ENCODE measurements around the gene CAPZB. TPM values are rescaled to one million over a fixed set of nuclear protein-coding genes. Genes with fewer than 3 reads are reported as not detected.

The CAPZB gene
- total RNA-seq, 1 donor from 2014 or later = 403 TPM

- no peak overlapping the region for H3K4me3 Mint-ChIP-seq (ENCODE audit: unreplicated experiment)
- H3K9me3 Mint-ChIP-seq (ENCODE audit: unreplicated experiment) = no peaks in the 10 kb centered on the region
- peaks cover 54% of the 10 kb centered on the region for H3K36me3 Mint-ChIP-seq (ENCODE audit: unreplicated experiment)
- peaks cover 30% of the 10 kb centered on the region for H3K4me1 Mint-ChIP-seq (ENCODE audit: unreplicated experiment)
- no peak for DNase-seq (ENCODE audit: extremely low spot score, unreplicated experiment)
- H3K27ac Mint-ChIP-seq (ENCODE audit: unreplicated experiment) = no peak overlapping the region
- no peaks in the 10 kb centered on the region for H3K27me3 Mint-ChIP-seq (ENCODE audit: unreplicated experiment)
- no peak for TF ChIP-seq CTCF (IDR thresholded peaks at IDR 0.05)
These were observed 132.5 kb downstream of the CAPZB start for GRCh38 chr1:19352839-19353238.

- H3K27ac Mint-ChIP-seq (ENCODE audit: unreplicated experiment) = no peak overlapping the region
These were observed 133.5 kb downstream of the CAPZB start for GRCh38 chr1:19351873-19352272.

GRCh38 chr1:19350566-19350965 lies 134.8 kb downstream of the CAPZB start:
- Mint-ChIP-seq H3K4me1 (ENCODE audit: unreplicated experiment) (peaks cover 13% of the 10 kb centered on the region), H3K36me3 (ENCODE audit: unreplicated experiment) (peaks cover 43% of the 10 kb centered on the region), H3K27ac (ENCODE audit: unreplicated experiment) (peak overlapping the region; percentile 8), H3K4me3 (ENCODE audit: unreplicated experiment) (no peak overlapping the region), H3K9me3 (ENCODE audit: unreplicated experiment) (no peaks in the 10 kb centered on the region), H3K27me3 (ENCODE audit: unreplicated experiment) (no peaks in the 10 kb centered on the region)
- no peak for TF ChIP-seq CTCF (IDR thresholded peaks at IDR 0.05)
- no peak for DNase-seq (ENCODE audit: extremely low spot score, unreplicated experiment)

More at GRCh38 chr1:19351873-19352272, 133.5 kb downstream of the CAPZB start:
- DNase-seq (ENCODE audit: extremely low spot score, unreplicated experiment) = no peak
- Mint-ChIP-seq H3K9me3 (ENCODE audit: unreplicated experiment) (no peaks in the 10 kb centered on the region), H3K4me1 (ENCODE audit: unreplicated experiment) (peaks cover 24% of the 10 kb centered on the region), H3K27me3 (ENCODE audit: unreplicated experiment) (no peaks in the 10 kb centered on the region), H3K4me3 (ENCODE audit: unreplicated experiment) (no peak overlapping the region), H3K36me3 (ENCODE audit: unreplicated experiment) (peaks cover 50% of the 10 kb centered on the region)
- no peak for TF ChIP-seq CTCF (IDR thresholded peaks at IDR 0.05)

GRCh38 chr1:19349999-19350398 lies 135.3 kb downstream of the CAPZB start:
- DNase-seq (ENCODE audit: extremely low spot score, unreplicated experiment) = no peak
- Mint-ChIP-seq H3K9me3 (ENCODE audit: unreplicated experiment) (no peaks in the 10 kb centered on the region), H3K27ac (ENCODE audit: unreplicated experiment) (peak overlapping the region; percentile 8), H3K27me3 (ENCODE audit: unreplicated experiment) (no peaks in the 10 kb centered on the region), H3K4me1 (ENCODE audit: unreplicated experiment) (peaks cover 10% of the 10 kb centered on the region), H3K36me3 (ENCODE audit: unreplicated experiment) (peaks cover 42% of the 10 kb centered on the region), H3K4me3 (ENCODE audit: unreplicated experiment) (no peak overlapping the region)
- TF ChIP-seq CTCF (IDR thresholded peaks at IDR 0.05) = no peak

- Mint-ChIP-seq H3K27me3 (ENCODE audit: unreplicated experiment) (no peaks in the 10 kb centered on the region), H3K9me3 (ENCODE audit: unreplicated experiment) (no peaks in the 10 kb centered on the region), H3K27ac (ENCODE audit: unreplicated experiment) (no peak overlapping the region), H3K4me3 (ENCODE audit: unreplicated experiment) (no peak overlapping the region), H3K36me3 (ENCODE audit: unreplicated experiment) (peaks cover 42% of the 10 kb centered on the region), H3K4me1 (ENCODE audit: unreplicated experiment) (no peaks in the 10 kb centered on the region)
- DNase-seq (ENCODE audit: extremely low spot score, unreplicated experiment) = no peak
- no peak for TF ChIP-seq CTCF (IDR thresholded peaks at IDR 0.05)
These were observed 136.7 kb downstream of the CAPZB start for GRCh38 chr1:19348441-19349198.

All from osteocyte (in vitro differentiated cells).